UCSD-AML1 (cell line): ENCODE measurements around the gene EID1.
A peak's percentile ranks its signal among the peaks of the same experiment; 100 is the strongest.

Experiments
- DNase-seq: peaks from one replicate; lab custom pipeline; 2025; ENCODE audit not compliant: unreplicated experiment; lab: John Stamatoyannopoulos, UW

EID1 gene

DNA sequence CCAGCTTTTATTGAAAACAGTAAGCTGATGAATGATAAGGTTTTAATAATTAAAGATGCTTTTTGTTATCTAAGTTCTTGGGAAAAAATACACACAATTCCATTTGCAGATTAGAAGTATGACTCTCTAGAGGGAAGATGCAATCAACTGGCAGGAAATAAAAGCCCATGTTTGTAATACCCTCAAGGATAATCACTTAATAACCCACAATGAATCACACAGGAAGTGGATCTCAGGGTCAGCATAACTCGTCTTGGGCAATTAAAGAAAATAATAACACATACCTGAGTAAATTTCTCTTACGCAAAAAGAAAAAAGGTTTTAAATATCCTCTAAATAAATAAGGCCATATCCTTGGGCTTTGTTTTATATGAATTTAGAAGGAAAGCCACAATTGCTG, 9.4 kb upstream of the EID1 start:
- DNase-seq: no peak

DNA sequence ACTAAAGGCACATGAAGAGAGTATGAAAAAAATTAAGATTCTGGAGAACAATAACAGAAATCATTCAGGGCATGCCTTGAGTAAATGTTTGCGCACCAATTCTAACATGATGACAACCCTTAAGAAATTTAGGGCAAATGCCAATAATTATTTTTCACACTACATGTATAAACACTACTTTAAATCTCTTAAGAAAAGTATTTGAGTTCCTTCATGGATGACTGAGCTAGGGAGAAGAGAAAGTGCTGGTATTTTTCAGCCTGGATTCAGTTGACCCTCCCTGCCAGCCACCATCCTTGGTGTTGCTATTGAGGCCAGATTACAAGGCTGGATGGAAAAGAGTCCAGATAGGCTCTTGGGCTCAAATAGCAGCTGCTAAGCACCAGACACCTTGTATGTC, 8.0 kb upstream of the EID1 start:
- no peak for DNase-seq

DNA sequence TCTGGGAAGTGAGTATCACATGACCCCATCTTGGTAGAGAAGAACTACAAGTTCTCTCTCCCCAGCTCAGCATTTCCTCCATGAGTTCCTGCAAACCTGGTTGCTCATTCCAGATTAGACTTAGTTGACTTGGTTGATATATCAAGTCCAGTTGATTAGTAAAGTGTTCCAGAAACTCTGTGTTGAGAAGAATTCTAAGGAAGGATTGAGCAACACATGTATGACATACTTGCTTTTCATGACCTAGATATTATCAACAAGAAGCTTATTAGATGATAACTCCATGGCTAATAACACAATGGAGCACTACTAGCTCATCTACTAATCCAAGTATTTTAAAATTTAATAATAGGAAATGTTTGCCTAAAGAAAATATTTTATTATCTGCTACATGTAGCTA, 6.4 kb upstream of the EID1 start:
- DNase-seq: no peak

DNA sequence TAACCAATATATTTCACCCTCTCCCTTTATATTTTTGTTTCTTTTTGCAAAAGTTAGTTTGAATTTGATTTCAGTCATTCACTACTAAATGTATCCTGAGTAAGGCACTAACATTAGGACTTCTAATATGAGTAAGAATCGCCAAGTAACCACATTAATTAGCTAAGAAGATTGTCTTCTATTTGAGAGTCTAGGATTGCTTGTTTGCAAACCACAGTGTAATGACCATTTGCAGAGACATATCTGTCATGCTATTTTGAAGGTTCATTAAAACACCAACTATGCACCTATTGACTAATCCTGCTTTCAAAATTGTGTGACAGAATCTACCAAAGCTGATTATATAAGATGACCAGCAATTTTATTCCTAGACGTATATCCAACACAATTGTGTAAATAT, 5.3 kb upstream of the EID1 start:
- no peak for DNase-seq

DNA sequence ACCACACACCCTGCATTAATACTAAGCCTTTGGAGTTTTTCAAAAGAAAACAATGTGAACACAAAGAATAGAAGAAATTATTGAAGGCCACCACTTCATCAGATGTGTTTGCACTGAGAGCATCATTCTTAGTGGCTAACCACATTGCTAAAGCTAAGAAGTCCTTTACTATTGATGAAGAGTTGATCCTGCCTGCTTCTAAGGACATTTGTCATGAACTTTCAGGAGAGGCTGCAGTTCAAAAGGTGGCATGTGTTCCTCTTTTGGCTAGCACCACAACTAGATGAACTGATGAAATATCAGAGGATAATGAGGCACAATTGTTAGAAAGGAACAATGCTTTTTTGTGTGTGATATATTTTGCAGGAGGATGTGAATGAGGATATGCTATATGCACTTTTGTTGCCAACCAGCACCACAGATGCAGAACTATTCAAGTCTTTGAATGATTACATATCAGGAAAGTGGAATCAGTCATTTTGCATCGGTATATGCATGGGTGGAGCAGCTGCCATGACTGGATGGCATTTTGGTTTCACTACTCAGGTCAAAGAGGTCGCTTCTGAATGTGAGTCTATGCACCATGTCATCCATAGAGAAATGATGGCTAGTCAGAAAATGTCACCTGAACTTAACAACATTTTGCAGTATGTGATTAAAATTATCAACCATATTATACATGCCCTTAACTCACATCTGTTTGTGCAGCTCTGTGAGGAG, 2.5 kb upstream of the EID1 start:
- no peak for DNase-seq

DNA sequence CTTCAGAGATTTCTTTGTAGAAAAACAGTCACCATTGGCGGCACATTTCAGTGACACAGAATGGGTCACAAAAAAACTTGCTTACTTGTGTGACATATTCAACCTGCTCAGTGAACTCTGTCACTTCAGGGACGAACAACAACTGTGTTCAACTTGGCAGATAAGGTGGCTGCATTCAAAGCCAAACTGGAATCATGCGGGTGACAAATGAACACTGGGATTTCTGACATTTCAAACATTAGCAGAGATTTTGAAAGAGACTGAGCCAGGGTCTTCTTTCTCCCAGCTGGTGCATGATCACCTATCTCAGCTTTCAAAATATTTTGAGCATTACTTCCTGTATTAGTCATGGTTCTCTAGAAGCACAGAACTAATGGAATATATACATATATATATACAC, 1.9 kb upstream of the EID1 start:
- no peak for DNase-seq

DNA sequence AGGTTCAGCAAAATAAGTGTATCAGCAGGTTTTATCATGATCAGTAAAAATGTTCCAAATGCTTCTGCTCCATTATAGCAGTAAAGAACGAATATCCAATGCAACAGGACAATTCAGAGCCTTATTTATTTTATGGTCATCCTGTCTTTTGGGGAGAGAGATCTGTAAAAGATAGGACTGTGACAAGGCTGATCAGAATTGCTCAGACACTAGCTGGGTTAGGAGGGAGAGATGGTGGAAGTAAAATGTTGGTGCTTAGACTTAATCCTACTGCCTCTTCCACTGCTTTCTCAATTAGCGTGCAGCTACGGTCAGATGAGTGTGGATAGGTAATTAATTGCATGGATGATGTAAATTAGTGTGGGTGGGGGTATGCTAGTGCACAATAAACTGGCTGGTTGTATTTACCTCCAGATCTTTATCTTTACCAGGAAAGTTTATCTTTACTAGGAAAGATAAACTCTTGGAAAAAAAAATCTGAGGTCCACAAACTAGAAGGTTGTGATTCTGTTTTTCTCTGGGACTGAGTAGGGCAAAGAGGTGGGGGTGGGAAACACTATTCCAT, 2.2 kb downstream of the EID1 start:
- no peak for DNase-seq

DNA sequence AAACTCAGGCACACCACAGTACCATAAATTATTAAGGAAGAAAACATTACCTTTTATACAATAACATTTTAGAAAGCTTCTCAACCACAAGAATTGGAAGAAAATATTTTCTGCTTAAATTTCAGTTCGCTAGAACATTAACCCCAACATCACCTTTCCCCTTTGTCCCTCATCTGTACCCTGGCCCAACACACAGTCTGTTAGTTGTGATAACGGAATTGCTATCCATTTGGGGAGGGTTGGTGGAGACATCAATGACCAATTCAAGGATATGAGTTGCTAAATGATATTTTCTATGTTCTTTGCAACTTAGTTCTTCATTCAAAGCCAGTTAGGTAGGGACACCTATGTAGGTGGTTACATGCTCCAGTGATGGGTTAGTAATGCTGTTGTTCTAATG, 5.8 kb downstream of the EID1 start:
- no peak for DNase-seq

DNA sequence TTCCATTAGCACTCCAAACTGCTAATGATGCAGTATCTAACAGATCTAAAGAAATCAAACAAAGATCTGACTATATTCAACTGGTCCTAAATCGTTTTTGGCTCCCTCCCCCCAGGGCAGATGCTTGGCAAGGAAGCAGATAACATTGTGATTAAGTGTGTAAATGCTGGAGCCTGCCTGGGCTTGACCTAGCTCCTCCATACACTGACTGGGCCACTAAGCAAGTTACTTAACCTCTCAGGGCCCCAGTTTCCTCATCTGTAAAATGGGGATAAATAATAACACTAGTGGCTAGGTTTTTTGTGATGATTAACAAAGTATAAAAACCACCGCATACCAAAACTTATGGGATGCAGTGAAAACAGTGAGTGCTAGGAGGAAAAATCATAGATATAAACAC, 9.2 kb downstream of the EID1 start:
- no peak for DNase-seq

DNA sequence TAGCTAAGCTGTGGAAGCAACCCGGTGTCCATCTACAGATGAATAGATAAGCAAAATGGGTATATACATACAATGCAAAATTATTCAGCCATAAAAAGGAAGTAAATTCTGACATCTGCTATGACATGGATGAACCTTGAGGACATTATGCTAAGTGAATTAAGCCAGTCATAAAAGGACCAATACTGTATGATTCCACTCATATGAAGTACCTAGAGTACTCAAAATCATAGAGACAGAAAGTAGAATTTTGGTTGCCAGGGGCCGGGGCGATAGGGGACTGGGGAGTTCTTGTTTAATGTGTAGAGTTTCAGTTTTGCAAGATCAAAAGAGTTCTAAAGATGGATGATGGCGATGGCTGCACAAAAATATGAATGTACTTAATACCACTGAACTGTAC, 10.3 kb downstream of the EID1 start:
- no peak for DNase-seq

DNA sequence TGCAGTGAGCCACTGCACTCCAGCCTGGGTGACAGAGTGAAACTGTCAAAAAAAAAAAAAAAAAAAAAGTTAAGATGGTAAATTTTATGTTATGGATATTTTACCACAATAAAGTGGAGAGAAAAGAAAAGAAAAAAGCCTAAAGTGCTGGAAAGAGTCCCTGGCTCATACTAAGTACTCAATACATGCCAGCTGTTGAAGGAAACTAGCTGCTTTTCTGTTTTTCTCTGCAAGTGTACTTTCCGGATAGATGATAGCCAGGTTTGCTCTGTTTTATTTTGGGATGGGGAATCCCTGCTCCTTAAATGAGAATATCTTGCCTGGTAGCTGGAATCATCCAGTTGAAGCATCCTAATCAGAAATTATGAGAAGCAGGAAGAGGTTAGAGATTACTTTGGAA, 10.9 kb downstream of the EID1 start:
- no peak for DNase-seq

DNA sequence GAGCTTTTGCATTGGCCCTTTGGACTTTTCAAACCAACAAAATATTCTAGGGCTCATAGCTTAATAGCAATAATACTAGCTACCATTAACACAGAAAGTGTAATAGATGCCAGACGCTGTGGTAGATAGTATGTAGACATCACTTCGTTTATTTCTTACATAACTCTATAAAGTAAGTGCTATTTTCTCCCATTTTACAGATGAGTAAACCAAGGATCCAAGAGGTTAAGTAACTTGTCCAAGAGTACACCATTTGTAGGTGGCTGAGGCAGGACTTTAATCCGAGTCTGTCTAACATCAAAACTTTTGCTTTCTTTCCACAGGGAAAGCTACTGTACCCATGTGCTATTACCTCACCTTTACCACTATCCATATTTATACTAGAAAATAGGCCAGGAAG, 12.0 kb downstream of the EID1 start:
- DNase-seq: no peak

DNA sequence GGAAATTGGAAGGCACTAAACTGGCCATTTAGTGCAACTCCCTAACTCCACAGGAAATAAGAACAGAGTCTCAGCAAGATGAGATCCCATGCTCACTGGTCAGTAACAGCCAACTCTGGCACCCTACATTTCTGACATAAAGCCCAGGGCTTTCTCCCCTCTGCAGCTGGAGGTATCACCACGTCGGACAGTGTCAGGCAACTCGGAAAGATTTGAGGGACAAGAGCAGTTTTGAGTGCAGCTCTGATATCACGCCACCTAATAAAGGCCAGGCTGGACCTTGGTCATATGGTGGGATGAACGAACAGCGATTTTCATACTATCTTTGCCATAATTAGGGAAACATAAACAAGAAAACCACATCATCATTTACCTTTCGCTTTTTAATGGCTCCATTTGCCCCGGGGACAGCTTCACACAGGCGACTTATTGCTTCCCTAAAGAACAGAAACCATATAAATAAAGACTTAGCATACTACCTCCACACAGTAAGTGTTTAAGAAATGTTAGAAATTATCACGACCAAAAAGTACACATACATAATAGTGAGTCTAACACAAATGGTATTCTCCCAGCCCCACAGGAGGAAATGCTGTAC, 12.5 kb downstream of the EID1 start:
- DNase-seq: no peak

DNA sequence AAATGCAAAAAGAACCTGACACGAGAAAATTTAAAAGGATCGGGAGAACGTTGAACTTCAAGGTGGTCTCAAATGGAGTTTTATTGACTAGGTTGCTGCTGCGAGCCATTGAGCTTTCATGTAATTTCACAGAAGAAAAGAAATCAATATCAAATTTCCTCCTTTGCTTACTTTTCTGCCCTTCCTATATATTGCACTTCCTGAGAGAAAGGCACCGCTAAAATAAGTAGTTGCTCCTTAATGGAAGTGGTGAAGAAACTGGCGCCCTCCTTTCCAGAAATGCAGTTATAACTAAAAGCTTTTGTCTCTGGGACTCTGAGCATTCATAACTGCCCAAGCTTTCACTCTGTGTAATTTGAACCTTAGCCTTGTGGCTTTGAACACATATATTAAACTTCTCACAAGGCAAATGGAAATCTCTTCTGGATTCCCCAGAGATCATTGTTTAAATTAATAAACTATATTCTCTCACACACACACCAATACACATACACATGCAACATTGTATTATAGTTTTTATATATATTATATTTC, 13.4 kb downstream of the EID1 start:
- no peak for DNase-seq

DNA sequence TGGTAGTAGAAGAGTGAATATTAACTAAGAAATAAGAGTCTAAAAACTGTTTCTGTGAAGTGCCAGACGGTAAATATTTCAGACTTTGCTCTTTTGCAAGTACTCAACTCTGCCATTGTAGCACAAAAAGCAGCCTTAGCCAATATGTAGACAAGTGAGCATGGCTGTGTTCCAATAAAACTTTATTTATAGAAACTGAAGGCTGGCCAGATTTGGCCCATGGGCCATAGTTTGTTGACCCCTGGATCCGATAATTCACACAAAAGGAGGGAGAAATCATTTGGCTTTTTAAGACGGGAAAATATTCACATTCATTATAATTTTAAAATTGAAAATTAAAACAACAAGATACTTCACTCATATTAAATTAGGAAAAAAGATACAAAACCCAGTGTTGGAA, 15.4 kb downstream of the EID1 start:
- DNase-seq: no peak

DNA sequence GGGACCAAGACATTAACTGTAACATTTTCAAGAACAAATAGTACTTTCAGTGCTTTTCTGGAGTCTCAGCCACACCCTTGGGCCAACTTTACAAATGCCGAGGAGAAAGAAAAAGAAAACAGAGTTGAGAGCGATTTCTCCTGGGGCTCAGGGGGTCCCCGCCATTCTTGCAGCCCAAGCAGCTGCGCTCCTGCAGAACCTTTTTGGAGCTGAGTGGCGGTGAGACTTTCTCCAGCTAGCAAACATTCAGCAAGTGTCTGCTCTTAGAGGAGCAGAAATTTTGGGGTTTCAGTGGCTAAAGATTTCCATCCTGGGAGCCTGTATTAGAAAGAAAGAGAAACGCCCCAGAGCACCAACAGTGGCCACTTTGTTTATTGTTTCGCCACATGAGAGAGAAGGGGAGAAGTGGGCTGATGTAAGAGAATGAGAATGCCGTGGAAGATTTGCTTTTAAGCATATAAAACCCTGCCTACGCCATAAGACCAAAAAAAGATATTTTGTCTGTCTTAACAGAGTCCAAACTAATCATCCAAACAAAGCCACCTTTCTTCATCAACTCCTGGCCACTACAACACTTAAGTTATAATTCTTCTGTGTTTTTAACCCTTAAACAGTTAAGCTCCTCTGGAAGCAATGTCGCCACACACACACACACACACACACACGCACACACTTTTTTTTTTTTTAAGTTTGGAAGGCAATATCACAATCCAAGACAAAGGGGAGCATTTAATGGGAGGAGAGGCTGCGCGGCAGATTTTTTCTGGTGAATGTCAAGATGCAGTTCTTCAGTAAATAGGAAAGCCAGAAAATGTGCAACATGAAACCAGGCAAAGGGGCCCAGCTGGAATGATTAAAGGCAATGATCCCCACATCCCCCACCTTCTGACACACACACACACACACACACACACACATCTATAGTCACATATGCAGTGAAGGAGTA, 19.2 kb downstream of the EID1 start:
- DNase-seq: no peak

DNA sequence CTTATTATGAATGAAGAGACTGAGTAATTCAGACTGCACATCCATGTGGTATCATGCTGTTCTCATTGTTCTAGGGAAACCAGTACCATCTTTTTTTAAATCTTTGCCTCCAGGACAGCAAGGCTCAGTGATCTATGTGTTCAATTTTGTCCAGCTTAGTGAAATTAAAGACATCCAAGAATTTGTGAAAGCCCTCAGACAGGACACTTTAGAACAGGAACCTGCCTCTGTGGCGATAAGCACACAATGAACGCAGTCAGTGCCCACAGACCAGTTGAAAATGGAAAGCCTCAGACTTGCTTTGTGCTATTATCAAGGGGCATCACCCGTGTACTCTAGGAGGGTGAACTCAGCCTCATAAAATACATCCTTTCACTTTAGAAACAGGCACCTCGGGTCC, 20.1 kb downstream of the EID1 start:
- DNase-seq: peak; percentile 12

DNA sequence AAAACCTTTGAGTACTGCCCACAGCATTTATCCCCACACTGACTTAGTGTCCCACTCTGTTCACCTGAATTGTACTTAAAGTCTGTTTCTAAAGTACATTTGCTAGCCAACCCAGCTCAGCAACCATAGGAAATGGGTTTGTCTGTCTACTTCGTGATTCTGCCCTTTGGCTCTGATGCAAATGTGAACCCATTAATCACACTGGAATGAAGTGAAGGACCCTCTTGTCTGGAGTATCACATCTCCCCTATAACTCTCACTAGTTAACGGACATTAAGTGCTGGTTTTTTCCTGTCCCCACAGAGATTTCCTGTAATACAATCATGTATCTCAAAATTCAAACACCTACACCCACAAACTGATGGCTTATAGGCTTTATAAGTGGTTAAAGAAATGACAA, 20.5 kb downstream of the EID1 start:
- DNase-seq: no peak

DNA sequence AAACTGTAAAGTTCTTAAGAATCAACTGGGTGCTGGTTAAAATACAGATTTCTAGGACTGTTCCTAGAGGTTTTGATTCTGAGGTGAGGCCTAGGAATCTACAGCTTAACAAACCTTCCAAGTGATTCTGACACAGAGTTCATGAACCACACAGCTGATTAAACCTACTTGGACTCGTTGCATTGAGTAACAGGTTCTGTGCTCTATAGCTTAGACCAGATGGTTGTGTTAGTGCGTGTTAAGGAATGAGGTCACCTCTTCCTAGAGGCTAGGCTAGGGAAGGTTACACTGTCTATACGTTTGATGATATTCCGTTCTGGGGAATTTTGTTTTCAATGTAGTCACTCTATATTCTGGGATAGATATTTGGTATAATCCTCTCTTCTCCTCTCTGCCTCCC, 21.9 kb downstream of the EID1 start:
- DNase-seq: no peak

DNA sequence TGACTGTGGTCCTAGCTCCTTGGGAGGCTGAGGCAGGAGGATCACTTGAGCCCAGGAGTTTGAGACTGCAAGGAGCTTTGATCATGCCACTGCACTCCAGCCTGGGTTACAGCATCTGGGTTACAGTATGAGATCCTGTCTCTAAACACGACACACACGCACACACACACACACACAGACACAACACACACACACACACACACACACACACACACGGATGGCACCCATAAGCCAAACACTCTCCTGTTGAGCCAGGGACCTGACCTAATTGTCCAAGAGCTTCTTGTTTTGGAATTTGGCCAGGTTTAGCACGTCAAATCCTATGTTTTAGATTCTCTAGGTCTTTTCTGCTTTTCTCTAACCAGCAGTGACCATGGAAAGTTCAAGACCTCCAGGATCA, 26.8 kb downstream of the EID1 start:
- DNase-seq: no peak

DNA sequence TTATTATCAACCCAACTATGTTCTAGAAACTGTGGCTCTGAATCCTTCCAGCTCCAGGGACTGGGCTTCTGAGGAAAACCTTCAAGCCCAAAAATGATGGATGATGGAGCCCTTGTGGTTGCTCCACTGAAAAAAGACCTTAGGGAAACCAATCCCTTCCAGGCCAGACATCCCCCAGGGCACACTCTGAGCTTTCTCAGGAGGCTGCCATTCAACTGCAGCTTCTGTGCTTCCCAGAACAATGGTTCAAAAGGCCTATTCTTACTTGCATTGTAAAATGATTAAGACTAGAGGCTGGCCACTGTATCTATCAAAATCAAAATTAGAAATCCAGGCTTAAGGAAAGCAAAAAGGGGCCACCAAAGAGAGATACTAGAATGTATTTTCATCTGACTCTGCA, 27.3 kb downstream of the EID1 start:
- DNase-seq: no peak

DNA sequence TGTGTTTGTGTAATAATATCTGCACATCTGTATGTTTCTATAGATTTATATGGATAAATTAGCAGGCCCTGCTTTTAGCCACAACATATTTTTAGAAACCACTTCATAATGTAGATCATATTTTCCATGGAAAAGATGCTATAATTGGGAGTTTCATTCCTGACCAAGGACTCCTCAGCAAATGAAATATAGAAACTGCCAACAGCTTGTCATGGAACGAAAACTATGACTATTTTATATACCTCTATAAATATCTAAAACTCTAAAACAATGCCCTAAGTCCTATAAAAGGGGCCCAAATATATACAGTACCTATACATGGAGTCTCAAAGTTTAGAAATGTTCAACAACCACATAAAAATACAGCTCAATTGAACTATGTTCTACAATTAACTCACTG, 27.9 kb downstream of the EID1 start:
- no peak for DNase-seq
